GM18517 (cell line): ENCODE measurements around the gene RASSF8.
"Not testable (repeated sequence)": the region's sequence is repeated elsewhere in the genome, so short reads cannot be mapped to it uniquely, and the experiment has no call there.

Experiments
- ATAC-seq: cut with Tn5 transposase; IDR thresholded peaks from one replicate; pipeline ENCODE4 v1.9.1; 2021; ENCODE audit warnings: mild to moderate bottlenecking, moderate library complexity; ENCODE audit not compliant: unreplicated experiment

The RASSF8 gene

DNA sequence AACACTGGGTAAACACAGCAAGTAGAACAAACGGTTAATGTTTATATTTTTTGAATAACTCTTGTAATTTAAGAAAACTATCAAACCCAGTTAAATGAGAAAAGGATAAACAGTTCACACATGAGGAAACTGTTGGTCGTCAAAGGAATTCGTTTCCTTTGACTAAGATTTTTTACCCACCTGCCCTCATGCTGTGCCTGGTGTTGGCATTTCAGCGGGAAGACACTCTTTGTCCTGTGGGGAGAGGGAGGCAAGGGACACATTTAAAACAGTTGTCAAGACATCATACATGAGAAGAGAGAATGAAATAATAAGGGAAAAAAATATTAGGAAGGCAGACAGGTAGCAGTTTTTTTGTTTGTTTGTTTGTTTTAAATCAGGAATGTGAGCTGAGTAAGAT is 95.9 kb downstream of the RASSF8 start:
- no peak for ATAC-seq

DNA sequence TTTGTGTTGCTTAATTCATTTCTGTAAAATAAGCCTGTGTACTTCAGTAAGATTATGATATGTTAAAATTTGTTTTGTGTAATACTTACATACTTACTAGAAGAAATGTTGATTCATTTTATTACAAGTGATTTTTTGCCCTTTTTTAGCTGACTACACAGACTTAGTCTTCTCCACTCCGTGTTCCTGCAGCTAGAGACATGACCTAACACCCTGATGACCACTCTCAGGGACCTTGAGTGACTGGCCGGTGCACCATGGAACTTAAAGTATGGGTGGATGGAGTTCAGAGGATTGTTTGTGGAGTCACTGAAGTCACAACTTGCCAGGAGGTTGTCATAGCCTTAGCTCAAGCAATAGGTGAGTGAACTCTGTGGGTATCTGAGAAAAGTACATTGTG is 96.6 kb downstream of the RASSF8 start:
- ATAC-seq = no peak

DNA sequence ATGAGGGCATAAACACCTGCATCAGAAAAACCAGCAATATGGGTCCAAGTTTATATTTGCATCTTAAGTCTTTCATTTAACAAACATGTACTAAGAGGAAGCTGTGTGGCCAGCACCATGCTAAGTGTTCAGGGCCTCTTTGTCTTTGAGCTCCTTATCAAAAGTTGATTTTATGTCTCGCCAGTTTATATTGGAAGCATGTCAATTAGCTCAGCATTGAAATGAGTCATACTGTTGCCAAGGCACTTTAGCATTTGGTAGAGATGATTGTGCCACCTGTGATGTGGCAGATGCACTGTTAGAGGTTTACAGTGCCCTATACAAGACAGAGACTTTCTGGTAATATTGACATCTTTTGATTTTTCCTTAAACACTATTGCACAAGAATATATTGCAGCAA is 97.9 kb downstream of the RASSF8 start:
- no peak for ATAC-seq

DNA sequence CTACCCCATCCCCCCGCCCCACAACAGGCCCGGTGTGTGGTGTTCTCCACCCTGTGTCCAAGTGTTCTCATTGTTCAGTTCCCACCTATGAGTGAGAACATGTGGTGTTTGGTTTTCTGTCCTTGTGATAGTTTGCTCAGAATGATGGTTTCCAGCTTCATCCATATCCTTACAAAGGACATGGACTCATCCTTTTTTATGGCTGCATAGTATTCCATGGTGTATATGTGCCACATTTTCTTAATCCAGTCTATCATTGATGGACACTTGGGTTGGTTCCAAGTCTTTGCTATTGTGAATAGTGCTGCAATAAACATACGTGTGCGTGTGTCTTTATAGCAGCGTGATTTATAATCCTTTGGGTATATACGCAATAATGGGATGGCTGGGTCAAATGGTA is 98.8 kb downstream of the RASSF8 start:
- not testable (repeated sequence) for ATAC-seq

- ATAC-seq = no peak
These were observed 99.8 kb downstream of the RASSF8 start for GRCh38 chr12:26058308-26058707.

GRCh38 chr12:26058818-26059217 is 100.3 kb downstream of the RASSF8 start:
- no peak for ATAC-seq

GRCh38 chr12:26062006-26062405 is 103.5 kb downstream of the RASSF8 start:
- ATAC-seq = no peak

- no peak for ATAC-seq
These were observed 104.1 kb downstream of the RASSF8 start for GRCh38 chr12:26062566-26062965.

GRCh38 chr12:26065451-26065850 is 107.0 kb downstream of the RASSF8 start:
- no peak for ATAC-seq

GRCh38 chr12:26068503-26068902 is 110.0 kb downstream of the RASSF8 start:
- ATAC-seq = no peak

DNA sequence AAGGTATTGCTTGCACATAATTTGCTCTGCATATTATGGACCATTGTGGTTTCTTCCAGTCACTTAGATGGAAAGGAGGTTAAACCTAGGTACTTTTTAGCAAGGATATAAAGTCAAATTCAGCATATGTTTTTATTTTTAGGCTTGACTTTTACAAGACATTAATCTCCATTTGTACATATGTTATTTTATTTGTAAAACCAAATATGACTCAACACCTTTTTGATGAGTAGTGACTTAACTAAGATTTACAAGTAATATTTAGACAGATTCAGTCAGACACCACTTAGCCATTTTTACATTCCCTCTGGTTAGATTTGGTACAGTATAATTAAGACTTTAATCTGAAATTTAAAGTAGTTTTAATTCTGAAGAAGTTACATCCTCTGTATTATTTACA is 111.3 kb downstream of the RASSF8 start:
- ATAC-seq = no peak

DNA sequence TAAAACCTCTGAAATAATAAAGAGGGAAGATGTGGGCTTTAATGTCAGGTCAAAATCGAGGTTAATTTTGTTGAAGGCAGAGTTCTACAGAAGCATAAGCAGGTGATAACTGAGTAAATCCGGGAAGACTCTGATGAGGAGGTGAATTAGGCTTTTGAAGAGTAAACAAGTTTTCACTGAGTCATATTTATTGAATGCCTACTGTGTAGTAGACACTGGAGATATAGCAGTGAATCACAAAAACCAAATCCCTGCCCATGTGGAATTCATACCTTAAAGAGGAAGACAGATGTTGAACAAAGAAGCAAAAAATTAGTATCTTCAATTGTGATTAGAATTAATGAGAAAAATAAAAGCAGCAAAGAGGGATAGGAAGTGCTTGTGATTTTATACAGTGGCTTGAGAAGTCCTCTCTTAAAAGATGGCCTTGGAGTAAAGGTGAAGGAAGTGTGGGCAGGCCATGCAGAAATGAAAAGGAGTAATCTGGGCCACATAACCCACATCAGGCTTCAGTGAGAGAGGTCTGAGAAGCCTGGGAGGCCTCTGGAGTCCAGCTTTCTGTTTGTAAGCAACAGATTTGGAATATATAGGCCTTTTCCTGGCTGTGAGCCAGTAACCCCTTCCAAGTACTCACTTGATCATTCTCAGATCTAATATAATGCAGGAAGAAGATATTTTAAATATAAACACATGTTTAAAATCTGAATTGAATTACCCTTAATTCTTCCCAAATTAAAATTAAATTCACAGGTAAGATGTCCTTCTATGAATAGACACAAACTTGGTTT is 119.6 kb downstream of the RASSF8 start:
- ATAC-seq = no peak

DNA sequence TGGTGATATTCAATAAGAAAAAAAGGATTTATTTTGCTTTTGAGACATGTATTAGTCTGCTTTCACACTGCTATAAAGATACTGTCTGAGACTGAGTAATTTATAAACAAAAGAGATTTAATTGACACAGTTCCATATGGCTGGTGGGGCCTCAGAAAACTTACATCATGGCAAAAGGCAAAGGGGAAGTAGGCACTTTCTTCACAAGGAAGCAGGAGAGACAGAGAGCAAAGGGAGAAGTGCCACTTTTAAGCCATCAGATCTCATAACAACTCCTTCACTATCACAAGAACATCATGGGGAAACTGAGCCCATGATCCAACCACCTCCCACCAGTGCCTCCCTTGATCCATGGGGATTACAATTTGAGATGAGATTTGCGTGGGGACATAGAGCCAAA is 122.4 kb downstream of the RASSF8 start:
- no peak for ATAC-seq

DNA sequence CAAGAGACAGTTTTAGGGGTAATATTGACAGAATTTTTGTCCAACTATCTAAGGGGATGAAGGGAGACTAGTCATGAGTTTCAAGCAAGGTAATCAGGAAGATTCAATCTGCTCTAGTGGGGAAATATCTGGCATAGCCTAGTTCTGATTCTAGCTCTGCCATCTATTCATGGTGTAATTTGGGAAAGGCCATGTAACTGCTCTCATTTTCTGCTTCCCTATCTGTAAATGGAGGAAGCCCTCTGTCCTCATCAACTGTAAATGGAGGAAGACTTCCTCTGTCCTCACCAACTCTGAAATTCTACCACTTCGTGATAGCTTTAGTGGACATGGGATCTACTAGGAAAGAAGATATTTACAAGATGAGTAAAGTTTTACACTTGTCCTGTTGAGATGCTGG is 128.5 kb downstream of the RASSF8 start:
- ATAC-seq = no peak

GRCh38 chr12:26088998-26089397 is 130.5 kb downstream of the RASSF8 start:
- ATAC-seq = peak; percentile 99

GRCh38 chr12:26090836-26091510 is 132.5 kb downstream of the RASSF8 start:
- ATAC-seq = no peak

DNA sequence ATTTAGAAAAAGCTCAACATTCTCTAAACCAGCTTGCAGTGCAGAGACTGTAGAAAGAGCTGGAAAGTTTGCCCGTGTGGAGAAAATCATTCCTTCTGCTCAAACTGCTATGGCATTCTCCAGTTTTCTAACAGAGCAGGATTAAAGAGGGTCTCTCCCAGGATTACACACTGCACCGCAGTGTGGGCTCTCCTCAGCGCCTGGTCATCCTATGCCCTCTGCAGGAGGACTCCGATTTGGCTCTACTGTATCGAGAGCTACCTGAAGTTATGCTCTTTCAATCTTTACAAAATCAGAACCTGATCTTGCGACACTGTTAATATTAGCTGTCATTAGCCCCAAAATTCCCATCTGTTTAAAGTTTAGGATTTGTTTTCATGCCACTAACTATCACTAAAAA is 133.3 kb downstream of the RASSF8 start:
- no peak for ATAC-seq

DNA sequence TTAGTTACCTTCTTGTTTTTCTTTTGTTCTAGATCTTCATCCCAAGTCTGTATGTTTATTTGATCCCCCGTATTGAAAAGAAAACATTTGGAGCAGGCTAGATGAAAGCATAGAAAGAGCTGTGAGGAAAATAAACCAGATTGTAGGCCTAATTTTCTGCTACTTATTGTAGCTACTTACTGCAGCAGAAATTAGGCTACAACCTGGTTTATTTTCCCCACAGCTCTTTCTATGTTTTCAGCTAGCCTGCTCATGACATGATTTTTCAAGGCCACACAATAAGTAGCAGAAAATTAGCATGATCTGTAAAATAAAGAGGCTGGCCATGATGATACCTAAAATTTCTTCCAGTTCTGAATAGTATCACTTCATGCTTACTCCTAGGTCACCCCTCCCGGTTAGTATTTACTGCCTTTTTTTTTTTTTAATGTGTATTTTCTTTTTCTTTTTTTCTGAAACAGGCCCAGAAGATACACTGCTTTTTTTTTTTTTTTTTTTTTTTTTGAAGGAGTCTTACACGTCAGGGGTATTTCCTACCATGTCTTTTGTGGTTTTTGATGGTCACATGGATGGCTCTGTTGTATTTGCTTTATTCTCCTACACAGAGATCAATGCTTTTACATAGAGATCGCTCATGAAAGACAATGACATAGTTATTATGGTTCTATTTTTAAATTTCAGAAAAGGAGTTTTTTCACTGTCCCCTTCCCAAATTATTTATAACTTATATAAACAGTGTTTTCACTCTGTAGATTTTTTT is 134.0 kb downstream of the RASSF8 start:
- no peak for ATAC-seq

GRCh38 chr12:26095186-26095585 is 136.7 kb downstream of the RASSF8 start:
- no peak for ATAC-seq

DNA sequence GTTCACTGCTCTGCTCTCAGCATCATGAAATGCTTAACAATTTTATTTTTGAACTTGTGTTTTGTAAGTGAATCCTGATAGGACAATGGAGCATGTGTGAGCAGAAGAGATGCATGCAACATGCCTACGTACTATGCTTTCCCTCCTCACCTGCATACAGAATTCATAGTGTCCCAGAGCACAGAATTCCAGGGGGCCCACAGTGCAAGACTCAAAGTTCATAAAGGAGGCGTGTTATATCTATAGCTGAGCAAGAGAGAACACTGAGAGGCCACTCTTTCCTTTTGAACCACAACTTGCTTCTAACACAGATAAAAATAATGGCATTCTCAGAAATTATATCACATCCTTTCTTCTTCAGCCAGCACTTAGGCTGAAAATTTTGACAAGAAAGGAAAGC is 137.6 kb downstream of the RASSF8 start:
- ATAC-seq = no peak

DNA sequence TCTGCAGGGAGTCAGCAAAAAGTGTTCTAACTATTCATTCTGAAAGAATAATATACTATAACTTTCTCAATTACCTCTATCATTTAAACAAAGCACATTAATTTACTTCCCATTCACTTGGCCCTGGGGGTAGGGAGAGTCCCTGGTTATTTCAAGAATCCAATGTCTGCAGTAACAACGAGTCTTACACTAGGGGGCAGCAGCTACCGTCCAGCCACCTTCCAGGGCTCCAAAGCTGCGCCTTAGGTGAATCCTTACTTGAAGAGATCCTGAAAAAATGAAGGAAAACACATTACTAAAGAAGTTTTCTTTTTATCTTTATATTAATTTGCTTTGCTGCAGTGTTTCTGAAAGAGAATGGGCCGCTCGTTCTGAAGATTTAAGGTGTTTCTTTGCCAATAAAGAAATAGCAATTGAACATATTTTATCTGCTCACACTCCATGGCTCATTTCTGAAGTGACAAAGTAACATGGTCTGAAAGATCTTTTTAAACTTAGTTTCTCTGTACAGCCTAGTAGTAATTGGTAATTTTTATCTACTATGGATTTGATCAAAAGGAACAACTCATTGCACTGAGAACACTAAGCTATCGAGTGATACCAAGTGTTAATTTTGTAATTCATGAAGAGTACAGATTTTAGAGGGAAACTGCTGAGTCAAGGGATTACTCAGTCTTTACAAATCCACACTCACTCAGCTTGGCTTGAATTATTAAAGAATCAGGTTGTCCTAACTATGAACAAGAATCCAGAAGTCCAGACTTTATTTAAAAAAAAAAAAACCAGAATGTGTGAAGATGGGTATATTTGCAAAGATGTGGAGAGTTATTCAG is 138.8 kb downstream of the RASSF8 start:
- ATAC-seq = no peak
